ENCODE measurements around the gene ADH4. TPM values are rescaled to one million over a fixed set of nuclear protein-coding genes. Genes with fewer than 3 reads are reported as not detected.

Gene ADH4
- total RNA-seq, 1 donor from 2014 or later, result 10.8 TPM

DNA sequence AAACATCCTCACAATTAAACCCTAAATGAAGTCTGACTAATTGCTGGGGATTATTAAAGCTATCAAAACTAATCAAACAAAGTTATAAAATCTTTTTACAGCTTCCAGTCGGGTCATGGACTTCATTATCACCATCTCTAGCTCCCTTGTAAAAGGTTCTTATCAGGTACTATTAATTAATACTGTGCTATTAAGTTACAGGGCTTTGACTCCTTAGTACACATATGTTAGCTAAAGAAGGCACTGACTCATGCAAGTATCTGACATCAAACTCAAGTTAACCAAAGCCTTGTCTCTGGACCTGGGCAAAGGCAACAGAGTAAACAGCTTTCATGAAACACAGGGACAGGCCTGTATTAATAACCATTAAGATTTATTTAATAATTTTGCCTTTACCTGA lies 7.9 kb upstream of the ADH4 start:
- intact Hi-C loops (cut with DNase I), result no loop called here
- Histone ChIP-seq H3K27me3 (no peaks in the 10 kb centered on the region), H3K4me1 (no peaks in the 10 kb centered on the region), H3K9me3 (no peaks in the 10 kb centered on the region), H3K36me3 (no peaks in the 10 kb centered on the region), H3K4me3 (no peak overlapping the region), H3K27ac (no peak overlapping the region)
- DNase-seq (ENCODE audit: extremely low spot score in 2 of 2), result no peak
- TF ChIP-seq, protein P1, sequence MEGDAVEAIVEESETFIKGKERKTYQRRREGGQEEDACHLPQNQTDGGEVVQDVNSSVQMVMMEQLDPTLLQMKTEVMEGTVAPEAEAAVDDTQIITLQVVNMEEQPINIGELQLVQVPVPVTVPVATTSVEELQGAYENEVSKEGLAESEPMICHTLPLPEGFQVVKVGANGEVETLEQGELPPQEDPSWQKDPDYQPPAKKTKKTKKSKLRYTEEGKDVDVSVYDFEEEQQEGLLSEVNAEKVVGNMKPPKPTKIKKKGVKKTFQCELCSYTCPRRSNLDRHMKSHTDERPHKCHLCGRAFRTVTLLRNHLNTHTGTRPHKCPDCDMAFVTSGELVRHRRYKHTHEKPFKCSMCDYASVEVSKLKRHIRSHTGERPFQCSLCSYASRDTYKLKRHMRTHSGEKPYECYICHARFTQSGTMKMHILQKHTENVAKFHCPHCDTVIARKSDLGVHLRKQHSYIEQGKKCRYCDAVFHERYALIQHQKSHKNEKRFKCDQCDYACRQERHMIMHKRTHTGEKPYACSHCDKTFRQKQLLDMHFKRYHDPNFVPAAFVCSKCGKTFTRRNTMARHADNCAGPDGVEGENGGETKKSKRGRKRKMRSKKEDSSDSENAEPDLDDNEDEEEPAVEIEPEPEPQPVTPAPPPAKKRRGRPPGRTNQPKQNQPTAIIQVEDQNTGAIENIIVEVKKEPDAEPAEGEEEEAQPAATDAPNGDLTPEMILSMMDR (IDR thresholded peaks at IDR 0.05), result no peak
- TF ChIP-seq POLR2A (IDR thresholded peaks at IDR 0.05) (no peak), POLR2AphosphoS5 (IDR thresholded peaks at IDR 0.05; ENCODE audit: insufficient read depth in 1 of 2, low read depth in 1 of 2) (no peak)

DNA sequence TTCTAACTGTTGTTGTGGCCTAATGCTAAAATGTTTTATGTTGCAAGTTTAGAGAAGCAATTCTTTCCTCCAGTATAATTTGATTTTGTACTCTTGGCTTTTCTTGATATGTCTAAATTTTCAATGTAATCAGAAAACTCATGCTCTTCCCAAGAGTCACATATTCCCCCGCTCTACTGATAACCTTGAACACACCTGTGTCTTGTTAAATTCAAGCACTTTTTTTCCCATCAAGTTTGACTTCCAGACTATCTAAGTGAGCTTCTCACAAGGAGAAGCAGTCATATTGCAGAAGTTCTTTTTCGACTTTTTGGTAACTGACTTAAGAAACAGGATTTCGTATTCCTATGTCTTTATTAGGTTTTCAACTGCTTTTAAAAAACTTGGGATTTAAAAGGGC lies 7.4 kb upstream of the ADH4 start:
- intact Hi-C loops (cut with DNase I), result no loop called here
- H3K4me1 ChIP-seq, result no peaks in the 10 kb centered on the region

DNA sequence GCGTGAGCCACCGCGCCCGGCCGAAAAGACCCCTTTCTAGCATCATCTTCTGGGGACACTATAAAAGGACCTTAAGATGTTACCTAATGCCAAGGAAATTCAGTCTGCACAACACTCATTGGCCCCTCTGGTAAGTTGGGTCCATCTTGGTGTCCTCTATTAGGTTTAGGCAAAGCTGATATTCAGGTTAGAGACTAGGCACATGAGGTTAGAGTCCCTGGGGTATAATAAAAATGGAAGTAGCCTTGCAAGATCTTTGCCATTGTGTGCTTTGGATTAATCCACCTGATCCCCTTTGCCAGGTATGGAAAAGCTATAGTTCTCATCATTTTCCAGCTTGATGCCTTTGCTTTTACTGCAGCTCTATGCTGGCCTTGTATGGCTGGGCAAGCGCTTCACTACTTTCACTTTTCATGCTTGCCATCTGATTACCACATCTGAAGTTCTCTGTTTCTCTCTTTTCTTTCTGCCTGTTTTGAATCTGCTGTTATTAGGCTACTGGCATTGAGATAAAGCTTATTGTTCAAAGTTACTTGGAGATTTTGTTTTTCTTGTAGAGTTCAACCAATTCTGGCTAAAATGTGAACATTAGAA lies 5.4 kb upstream of the ADH4 start:
- TF ChIP-seq POLR2AphosphoS5 (IDR thresholded peaks at IDR 0.05; ENCODE audit: insufficient read depth in 1 of 2, low read depth in 1 of 2) (no peak), POLR2A (IDR thresholded peaks at IDR 0.05) (no peak)
- TF ChIP-seq, protein P1 (IDR thresholded peaks at IDR 0.05), result no peak
- no peaks in the 10 kb centered on the region for H3K4me1 ChIP-seq
- no peaks in the 10 kb centered on the region for H3K36me3 ChIP-seq
- H3K9me3 ChIP-seq, result no peaks in the 10 kb centered on the region
- no peak overlapping the region for H3K4me3 ChIP-seq
- DNase-seq (ENCODE audit: extremely low spot score in 2 of 2), result no peak
- H3K27me3 ChIP-seq, result no peaks in the 10 kb centered on the region
- intact Hi-C loops (cut with DNase I), result no loop called here
- no peak overlapping the region for H3K27ac ChIP-seq

More for the DNA sequence above, 7.4 kb upstream of the ADH4 start:
- Histone ChIP-seq H3K27me3 (no peaks in the 10 kb centered on the region), H3K9me3 (no peaks in the 10 kb centered on the region), H3K36me3 (no peaks in the 10 kb centered on the region), H3K27ac (no peak overlapping the region), H3K4me3 (no peak overlapping the region)
- DNase-seq (ENCODE audit: extremely low spot score in 2 of 2), result no peak
- TF ChIP-seq POLR2AphosphoS5 (IDR thresholded peaks at IDR 0.05; ENCODE audit: insufficient read depth in 1 of 2, low read depth in 1 of 2) (no peak), POLR2A (IDR thresholded peaks at IDR 0.05) (no peak)

DNA sequence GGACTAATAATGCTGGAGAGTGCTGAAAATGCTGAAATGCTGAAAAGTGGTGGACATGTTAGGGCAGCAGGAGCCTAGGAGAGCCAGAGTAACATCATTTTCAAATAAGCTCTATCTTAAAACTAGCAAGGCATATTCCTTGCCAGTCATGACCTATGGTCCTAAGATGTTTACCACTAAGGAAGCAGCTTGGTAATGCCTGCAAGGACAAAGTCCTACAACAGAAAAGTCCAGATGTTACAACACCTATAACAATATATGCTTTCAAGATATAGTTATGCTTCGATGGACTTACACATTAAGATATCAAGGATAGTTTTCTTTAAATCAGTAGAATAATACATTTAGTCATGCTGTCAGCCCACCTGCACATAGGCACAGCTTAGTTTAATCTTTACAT lies 4.5 kb upstream of the ADH4 start:
- H3K4me3 ChIP-seq, result no peak overlapping the region
- no peaks in the 10 kb centered on the region for H3K27me3 ChIP-seq
- no peak overlapping the region for H3K27ac ChIP-seq
- H3K4me1 ChIP-seq, result no peaks in the 10 kb centered on the region
- intact Hi-C loops (cut with DNase I), result no loop called here
- TF ChIP-seq POLR2AphosphoS5 (IDR thresholded peaks at IDR 0.05; ENCODE audit: insufficient read depth in 1 of 2, low read depth in 1 of 2), result no peak
- TF ChIP-seq, protein P1 (IDR thresholded peaks at IDR 0.05), result no peak
- no peak for TF ChIP-seq POLR2A (IDR thresholded peaks at IDR 0.05)
- no peak for DNase-seq (ENCODE audit: extremely low spot score in 2 of 2)
- no peaks in the 10 kb centered on the region for H3K36me3 ChIP-seq
- H3K9me3 ChIP-seq, result no peaks in the 10 kb centered on the region

DNA sequence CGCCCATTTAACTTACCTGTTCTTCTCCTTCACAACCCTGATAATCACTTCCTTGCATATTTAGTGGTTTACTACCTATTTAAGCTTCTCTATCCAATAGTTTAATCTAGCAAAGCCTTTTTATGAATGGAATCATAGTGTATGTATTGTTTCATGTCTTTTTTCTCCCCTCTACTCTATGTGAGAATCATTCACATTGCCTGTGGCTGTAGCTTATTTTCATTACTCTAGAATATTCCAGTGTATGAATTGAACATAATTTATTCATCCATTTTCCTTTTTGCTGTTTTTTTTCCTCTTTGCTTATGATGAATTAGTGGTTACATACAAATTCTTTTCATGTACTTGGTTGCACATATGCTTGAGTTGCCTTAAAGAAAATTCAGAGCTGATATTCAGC lies 490 bp upstream of the ADH4 start:
- Histone ChIP-seq H3K4me3 (no peak overlapping the region), H3K36me3 (no peaks in the 10 kb centered on the region), H3K27me3 (no peaks in the 10 kb centered on the region), H3K4me1 (no peaks in the 10 kb centered on the region), H3K27ac (no peak overlapping the region), H3K9me3 (no peaks in the 10 kb centered on the region)
- TF ChIP-seq POLR2A (IDR thresholded peaks at IDR 0.05) (no peak), POLR2AphosphoS5 (IDR thresholded peaks at IDR 0.05; ENCODE audit: insufficient read depth in 1 of 2, low read depth in 1 of 2) (no peak)
- TF ChIP-seq, protein P1 (IDR thresholded peaks at IDR 0.05), result no peak
- intact Hi-C loops (cut with DNase I), result no loop called here
- DNase-seq (ENCODE audit: extremely low spot score in 2 of 2), result no peak
